ENCODE measurements around the gene ERICH3. TPM values are rescaled to one million over a fixed set of nuclear protein-coding genes. Genes with fewer than 3 reads are reported as not detected.

Gene ERICH3
- polyA plus RNA-seq, 1 donor (not counting 4 experiments of a cell fraction or from before 2014, with no cell fraction given) = not detected

DNA sequence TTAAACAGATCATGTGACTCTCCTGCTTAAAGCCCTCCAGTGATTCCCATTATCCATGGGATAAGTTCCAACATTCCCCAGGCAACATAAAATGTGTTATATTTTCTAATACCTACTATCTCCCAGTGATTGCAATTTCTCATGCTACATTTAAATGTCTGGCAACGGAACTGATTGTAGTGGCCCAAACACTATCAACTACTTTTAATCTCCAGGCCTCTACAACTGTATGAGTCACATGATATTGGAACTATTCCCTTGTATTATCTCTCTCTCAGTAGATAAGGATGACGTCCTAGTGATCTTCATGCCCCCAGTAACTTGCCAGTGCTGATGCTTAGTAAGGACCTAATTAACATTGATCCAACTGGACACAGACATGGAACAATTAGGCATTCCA lies 49.9 kb downstream of the ERICH3 start:
- TF ChIP-seq, protein P1, sequence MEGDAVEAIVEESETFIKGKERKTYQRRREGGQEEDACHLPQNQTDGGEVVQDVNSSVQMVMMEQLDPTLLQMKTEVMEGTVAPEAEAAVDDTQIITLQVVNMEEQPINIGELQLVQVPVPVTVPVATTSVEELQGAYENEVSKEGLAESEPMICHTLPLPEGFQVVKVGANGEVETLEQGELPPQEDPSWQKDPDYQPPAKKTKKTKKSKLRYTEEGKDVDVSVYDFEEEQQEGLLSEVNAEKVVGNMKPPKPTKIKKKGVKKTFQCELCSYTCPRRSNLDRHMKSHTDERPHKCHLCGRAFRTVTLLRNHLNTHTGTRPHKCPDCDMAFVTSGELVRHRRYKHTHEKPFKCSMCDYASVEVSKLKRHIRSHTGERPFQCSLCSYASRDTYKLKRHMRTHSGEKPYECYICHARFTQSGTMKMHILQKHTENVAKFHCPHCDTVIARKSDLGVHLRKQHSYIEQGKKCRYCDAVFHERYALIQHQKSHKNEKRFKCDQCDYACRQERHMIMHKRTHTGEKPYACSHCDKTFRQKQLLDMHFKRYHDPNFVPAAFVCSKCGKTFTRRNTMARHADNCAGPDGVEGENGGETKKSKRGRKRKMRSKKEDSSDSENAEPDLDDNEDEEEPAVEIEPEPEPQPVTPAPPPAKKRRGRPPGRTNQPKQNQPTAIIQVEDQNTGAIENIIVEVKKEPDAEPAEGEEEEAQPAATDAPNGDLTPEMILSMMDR (optimal IDR thresholded peaks at IDR 0.05 in 1 of 3, IDR thresholded peaks at IDR 0.05 in 1 of 3, conservative IDR thresholded peaks at IDR 0.05 in 1 of 3; ENCODE audit: extremely low read depth in 1 of 3, insufficient read depth in 2 of 3, low read length in 3 of 3) = no peak
- no peak for TF ChIP-seq EZH2 (IDR thresholded peaks at IDR 0.05; ENCODE audit: low read length)
- Histone ChIP-seq H3K9me1 (ENCODE audit: control insufficient read depth, extremely low read depth, insufficient read depth, low read length) (no peaks in the 10 kb centered on the region), H3K4me2 (ENCODE audit: control insufficient read depth, extremely low read depth, insufficient read depth, low read depth, low read length) (no peak overlapping the region), H3K9me3 (ENCODE audit: control insufficient read depth, low read depth, low read length) (no peaks in the 10 kb centered on the region), H3K4me3 (ENCODE audit: control insufficient read depth in 2 of 3, extremely low read depth in 1 of 3, insufficient read depth in 2 of 3, low read depth in 1 of 3, low read length in 3 of 3) (no peak overlapping the region), H3K27me3 (ENCODE audit: control insufficient read depth, extremely low read depth, insufficient read depth, low read length) (no peaks in the 10 kb centered on the region), H3K27ac (ENCODE audit: control insufficient read depth, insufficient read depth, low read length) (no peak overlapping the region), H3K4me1 (ENCODE audit: control insufficient read depth, extremely low read depth, insufficient read depth, low read length) (no peaks in the 10 kb centered on the region), H3K9ac (ENCODE audit: control insufficient read depth, extremely low read depth, insufficient read depth, low read length) (no peak overlapping the region), H2AFZ (ENCODE audit: control insufficient read depth, low read length) (no peak overlapping the region), H4K20me1 (ENCODE audit: control insufficient read depth, extremely low read depth, insufficient read depth, low read length) (no peaks in the 10 kb centered on the region), H3K79me2 (ENCODE audit: control insufficient read depth, insufficient read depth, low read length) (no peaks in the 10 kb centered on the region), H3K36me3 (ENCODE audit: control insufficient read depth in 2 of 2, extremely low read depth in 1 of 2, insufficient read depth in 2 of 2, low read length in 2 of 2) (no peaks in the 10 kb centered on the region)
- no peak for DNase-seq (ENCODE audit: low read depth, low spot score)
- no peak for FAIRE-seq
- dilution Hi-C loops (cut with MboI; ENCODE audit: extremely low pct_ligation_motif_present, low sequenced_read_pairs) = no loop called here

DNA sequence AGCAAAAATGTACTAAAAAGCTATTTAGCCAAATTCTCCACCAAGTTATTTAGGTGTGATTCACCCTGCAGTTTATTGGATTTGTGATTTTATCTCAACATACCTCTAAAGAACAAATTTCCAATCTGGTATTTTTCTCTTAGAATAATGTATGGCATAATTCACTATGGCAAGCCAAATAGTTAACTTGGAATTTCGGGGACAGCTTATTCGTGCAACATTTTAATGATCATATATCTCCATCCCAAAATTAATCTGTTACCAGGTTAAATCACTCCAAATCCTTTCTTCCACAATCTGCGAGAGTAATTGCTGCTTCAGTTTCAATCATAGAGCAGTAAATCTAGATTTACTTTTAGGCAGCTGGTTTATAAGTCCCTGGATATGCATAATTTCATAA lies 53.4 kb downstream of the ERICH3 start:
- FAIRE-seq (no peak), DNase-seq (ENCODE audit: low read depth, low spot score) (no peak)
- Histone ChIP-seq H3K79me2 (ENCODE audit: control insufficient read depth, insufficient read depth, low read length) (no peaks in the 10 kb centered on the region), H3K9ac (ENCODE audit: control insufficient read depth, extremely low read depth, insufficient read depth, low read length) (no peak overlapping the region), H3K27me3 (ENCODE audit: control insufficient read depth, extremely low read depth, insufficient read depth, low read length) (no peaks in the 10 kb centered on the region), H3K4me2 (ENCODE audit: control insufficient read depth, extremely low read depth, insufficient read depth, low read depth, low read length) (no peak overlapping the region), H4K20me1 (ENCODE audit: control insufficient read depth, extremely low read depth, insufficient read depth, low read length) (no peaks in the 10 kb centered on the region), H3K27ac (ENCODE audit: control insufficient read depth, insufficient read depth, low read length) (no peak overlapping the region), H2AFZ (ENCODE audit: control insufficient read depth, low read length) (no peak overlapping the region), H3K9me3 (ENCODE audit: control insufficient read depth, low read depth, low read length) (no peaks in the 10 kb centered on the region), H3K4me1 (ENCODE audit: control insufficient read depth, extremely low read depth, insufficient read depth, low read length) (no peaks in the 10 kb centered on the region), H3K9me1 (ENCODE audit: control insufficient read depth, extremely low read depth, insufficient read depth, low read length) (no peaks in the 10 kb centered on the region), H3K4me3 (ENCODE audit: control insufficient read depth in 2 of 3, extremely low read depth in 1 of 3, insufficient read depth in 2 of 3, low read depth in 1 of 3, low read length in 3 of 3) (no peak overlapping the region), H3K36me3 (ENCODE audit: control insufficient read depth in 2 of 2, extremely low read depth in 1 of 2, insufficient read depth in 2 of 2, low read length in 2 of 2) (no peaks in the 10 kb centered on the region)
- dilution Hi-C loops (cut with MboI; ENCODE audit: extremely low pct_ligation_motif_present, low sequenced_read_pairs) = no loop called here
- TF ChIP-seq, protein P1 (optimal IDR thresholded peaks at IDR 0.05 in 1 of 3, IDR thresholded peaks at IDR 0.05 in 1 of 3, conservative IDR thresholded peaks at IDR 0.05 in 1 of 3; ENCODE audit: extremely low read depth in 1 of 3, insufficient read depth in 2 of 3, low read length in 3 of 3) = no peak
- no peak for TF ChIP-seq EZH2 (IDR thresholded peaks at IDR 0.05; ENCODE audit: low read length)

All from keratinocyte (primary cell).